ENCODE data around the gene POLR2E.

DNA sequence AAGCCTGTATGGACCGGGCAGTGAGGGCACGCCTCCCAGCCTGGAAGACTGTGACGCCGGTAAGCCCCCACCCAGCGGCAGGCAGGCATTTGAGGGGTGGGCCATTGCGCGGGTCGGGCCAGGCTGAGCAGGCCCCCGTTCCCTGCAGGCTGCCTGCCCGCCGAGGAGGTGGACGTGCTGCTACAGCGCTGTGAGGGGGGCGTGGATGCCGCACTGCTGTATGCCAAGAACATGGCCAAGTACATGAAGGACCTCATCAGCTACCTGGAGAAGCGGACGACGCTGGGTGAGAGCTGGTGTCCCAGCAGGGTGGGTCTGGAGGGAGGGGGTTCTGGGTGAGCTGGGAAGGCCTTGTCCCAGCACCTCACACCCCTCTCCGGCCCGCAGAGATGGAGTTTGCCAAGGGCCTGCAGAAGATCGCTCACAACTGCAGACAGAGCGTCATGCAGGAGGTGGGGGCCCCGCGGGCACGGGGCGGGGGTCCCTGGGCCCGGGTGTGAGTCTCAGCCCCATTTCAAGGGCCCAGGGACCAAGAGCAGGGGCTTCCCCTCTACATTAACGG, 21.1 kb downstream of the POLR2E start:
- no peak for TF ChIP-seq POLR2AphosphoS5 (IDR thresholded peaks at IDR 0.05)
- TF ChIP-seq, protein P1, sequence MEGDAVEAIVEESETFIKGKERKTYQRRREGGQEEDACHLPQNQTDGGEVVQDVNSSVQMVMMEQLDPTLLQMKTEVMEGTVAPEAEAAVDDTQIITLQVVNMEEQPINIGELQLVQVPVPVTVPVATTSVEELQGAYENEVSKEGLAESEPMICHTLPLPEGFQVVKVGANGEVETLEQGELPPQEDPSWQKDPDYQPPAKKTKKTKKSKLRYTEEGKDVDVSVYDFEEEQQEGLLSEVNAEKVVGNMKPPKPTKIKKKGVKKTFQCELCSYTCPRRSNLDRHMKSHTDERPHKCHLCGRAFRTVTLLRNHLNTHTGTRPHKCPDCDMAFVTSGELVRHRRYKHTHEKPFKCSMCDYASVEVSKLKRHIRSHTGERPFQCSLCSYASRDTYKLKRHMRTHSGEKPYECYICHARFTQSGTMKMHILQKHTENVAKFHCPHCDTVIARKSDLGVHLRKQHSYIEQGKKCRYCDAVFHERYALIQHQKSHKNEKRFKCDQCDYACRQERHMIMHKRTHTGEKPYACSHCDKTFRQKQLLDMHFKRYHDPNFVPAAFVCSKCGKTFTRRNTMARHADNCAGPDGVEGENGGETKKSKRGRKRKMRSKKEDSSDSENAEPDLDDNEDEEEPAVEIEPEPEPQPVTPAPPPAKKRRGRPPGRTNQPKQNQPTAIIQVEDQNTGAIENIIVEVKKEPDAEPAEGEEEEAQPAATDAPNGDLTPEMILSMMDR (IDR thresholded peaks at IDR 0.05), result no peak
- TF ChIP-seq POLR2A (IDR thresholded peaks at IDR 0.05), result no peak
- no peak for TF ChIP-seq EP300 (IDR thresholded peaks at IDR 0.05)
